ENCODE measurements around the gene TMTC1. TPM values are rescaled to one million over a fixed set of nuclear protein-coding genes. Genes with fewer than 3 reads are reported as not detected.

TMTC1 gene
- total and polyA plus RNA-seq, 10 donors, result 3.4 to 210 (median 137) TPM

- no peak for DNase-seq
- Histone ChIP-seq H3K4me3 (no peak overlapping the region), H3K4me1 (no peaks in the 10 kb centered on the region), H3K27ac (no peak overlapping the region), H3K9me3 (no peaks in the 10 kb centered on the region), H3K27me3 (replicated peaks in 1 of 7) (no peaks in the 10 kb centered on the region), H3K36me3 (peaks cover 0 to 34% (median 0%) of the 10 kb centered on the region in 6 donors)
- TF ChIP-seq CTCF (IDR thresholded peaks at IDR 0.05 in 8 of 11, conservative IDR thresholded peaks at IDR 0.05 in 3 of 11) (no peak), POLR2A (IDR thresholded peaks at IDR 0.05) (no peak), POLR2AphosphoS5 (IDR thresholded peaks at IDR 0.05) (no peak)
- WGBS, 5 donors, result 74 to 87% (median 79%) methylated on average over 6 of the region's 6 CpGs
- intact Hi-C loops (cut with DNase I; ENCODE audit: low total_unique reads), result no loop called here
Observed at GRCh38 chr12:29616664-29617406, 166.9 kb downstream of the TMTC1 start.

GRCh38 chr12:29614694-29615325 lies 168.9 kb downstream of the TMTC1 start:
- Histone ChIP-seq H3K9me3 (no peaks in the 10 kb centered on the region), H3K4me1 (peaks cover 0 to 5% (median under 1%) of the 10 kb centered on the region in 6 donors), H3K27me3 (replicated peaks in 1 of 7) (no peaks in the 10 kb centered on the region), H3K36me3 (peaks cover 0 to 26% (median 0%) of the 10 kb centered on the region in 6 donors), H3K27ac (no peak overlapping the region), H3K4me3 (no peak overlapping the region)
- intact Hi-C loops (cut with DNase I; ENCODE audit: low total_unique reads), result no loop called here
- TF ChIP-seq POLR2AphosphoS5 (IDR thresholded peaks at IDR 0.05), result no peak
- TF ChIP-seq POLR2A (IDR thresholded peaks at IDR 0.05), result no peak
- TF ChIP-seq CTCF (IDR thresholded peaks at IDR 0.05 in 8 of 11, conservative IDR thresholded peaks at IDR 0.05 in 3 of 11), result no peak
- DNase-seq, result no peak
- WGBS, 5 donors, result 83 to 91% (median 89%) methylated on average over 2 of the region's 2 CpGs

GRCh38 chr12:29612912-29613311 lies 170.8 kb downstream of the TMTC1 start:
- no peak for TF ChIP-seq POLR2AphosphoS5 (IDR thresholded peaks at IDR 0.05)
- TF ChIP-seq POLR2A (IDR thresholded peaks at IDR 0.05), result no peak
- no peak for TF ChIP-seq CTCF (IDR thresholded peaks at IDR 0.05 in 8 of 11, conservative IDR thresholded peaks at IDR 0.05 in 3 of 11)
- Histone ChIP-seq H3K27ac (no peak overlapping the region), H3K36me3 (peaks cover 0 to 26% (median 0%) of the 10 kb centered on the region in 6 donors), H3K4me3 (no peak overlapping the region), H3K4me1 (peaks cover 0 to 11% (median 3%) of the 10 kb centered on the region in 6 donors), H3K27me3 (replicated peaks in 1 of 7) (no peaks in the 10 kb centered on the region), H3K9me3 (no peaks in the 10 kb centered on the region)
- intact Hi-C loops (cut with DNase I; ENCODE audit: low total_unique reads), result no loop called here
- no peak for DNase-seq

GRCh38 chr12:29611906-29612305 lies 171.8 kb downstream of the TMTC1 start:
- TF ChIP-seq CTCF (IDR thresholded peaks at IDR 0.05 in 8 of 11, conservative IDR thresholded peaks at IDR 0.05 in 3 of 11), result no peak
- TF ChIP-seq POLR2AphosphoS5 (IDR thresholded peaks at IDR 0.05), result no peak
- no peak for TF ChIP-seq POLR2A (IDR thresholded peaks at IDR 0.05)
- intact Hi-C loops (cut with DNase I; ENCODE audit: low total_unique reads), result no loop called here
- DNase-seq, result no peak
- 63 to 84% (median 74%) methylated on average over 3 of the region's 3 CpGs for WGBS, 5 donors
- Histone ChIP-seq H3K9me3 (no peaks in the 10 kb centered on the region), H3K4me1 (peaks cover 0 to 11% (median 3%) of the 10 kb centered on the region in 6 donors), H3K27ac (no peak overlapping the region), H3K27me3 (replicated peaks in 1 of 7) (no peaks in the 10 kb centered on the region), H3K36me3 (peaks cover 0 to 26% (median 0%) of the 10 kb centered on the region in 6 donors), H3K4me3 (no peak overlapping the region)

Data from spleen (tissue), 11 donors.